Mucosa of gallbladder (tissue), 1 donor: ENCODE data around the gene DNASE2B. TPM values are rescaled to one million over a fixed set of nuclear protein-coding genes. Genes with fewer than 3 reads are reported as not detected.

ENCODE experiments used
- DNase-seq: peaks from one replicate; pipeline ENCODE4 v3.0.0-alpha.2; 2020; ENCODE audit warnings: low spot score
- total RNA-seq: library from RNA; stranded (reverse); gene quantifications from one replicate; pipeline ENCODE4 v1.2.1, GENCODE V29; 2021
- donor health status: DM: no; HTN: no; CAD: no.

DNASE2B gene
- total RNA-seq, 1 donor from 2014 or later = 0.17 TPM

- DNase-seq = no peak
Observed at GRCh38 chr1:84374991-84375696, 23.1 kb upstream of the DNASE2B start.

GRCh38 chr1:84376000-84376910, 22.0 kb upstream of the DNASE2B start:
- DNase-seq = no peak

DNA sequence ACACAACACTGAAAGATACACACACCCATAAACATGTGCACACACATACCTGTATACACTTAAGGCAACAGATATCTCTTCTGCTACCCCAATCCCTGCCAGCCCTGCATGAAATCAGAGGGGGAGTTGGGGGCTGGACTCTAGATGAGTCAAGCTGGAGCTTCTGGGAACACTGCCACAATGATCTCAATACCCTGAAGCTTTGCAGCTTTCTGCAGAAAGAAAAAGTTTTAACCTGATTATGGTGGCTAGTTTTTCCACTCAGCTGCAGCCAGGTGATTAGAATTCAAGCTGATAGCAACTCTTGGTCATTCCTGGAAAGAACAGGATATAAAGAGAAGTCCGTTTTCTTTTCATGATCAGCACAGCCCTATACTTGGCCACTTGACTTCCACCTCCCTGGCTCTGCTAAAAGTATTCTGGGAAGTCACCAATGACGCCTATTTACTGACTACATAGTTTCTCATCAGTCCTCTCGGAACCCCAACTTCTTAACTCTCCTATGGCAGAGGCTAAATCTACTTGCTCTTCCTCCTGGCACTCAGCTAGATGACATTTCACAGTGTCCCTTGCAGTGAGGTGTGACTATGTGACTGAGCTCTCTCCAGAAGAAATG, 20.7 kb upstream of the DNASE2B start:
- no peak for DNase-seq

- DNase-seq = no peak
Observed at GRCh38 chr1:84379138-84379916, 19.0 kb upstream of the DNASE2B start.

DNA sequence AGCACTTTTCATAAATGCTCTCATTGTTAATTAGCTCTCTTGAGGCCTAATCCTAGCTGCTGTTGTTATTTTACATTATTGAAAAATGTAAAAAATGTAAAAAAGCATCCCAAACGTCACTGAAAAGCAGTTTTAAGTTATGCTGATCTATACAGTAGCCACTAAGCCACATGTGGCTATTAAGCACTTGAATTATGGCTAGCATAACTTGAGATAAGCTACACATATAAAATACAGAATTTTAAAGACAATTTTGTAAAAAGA, 18.4 kb upstream of the DNASE2B start:
- no peak for DNase-seq

- no peak for DNase-seq
Observed at GRCh38 chr1:84382127-84382526, 16.2 kb upstream of the DNASE2B start.

- no peak for DNase-seq
Observed at GRCh38 chr1:84385347-84385746, 12.9 kb upstream of the DNASE2B start.

DNA sequence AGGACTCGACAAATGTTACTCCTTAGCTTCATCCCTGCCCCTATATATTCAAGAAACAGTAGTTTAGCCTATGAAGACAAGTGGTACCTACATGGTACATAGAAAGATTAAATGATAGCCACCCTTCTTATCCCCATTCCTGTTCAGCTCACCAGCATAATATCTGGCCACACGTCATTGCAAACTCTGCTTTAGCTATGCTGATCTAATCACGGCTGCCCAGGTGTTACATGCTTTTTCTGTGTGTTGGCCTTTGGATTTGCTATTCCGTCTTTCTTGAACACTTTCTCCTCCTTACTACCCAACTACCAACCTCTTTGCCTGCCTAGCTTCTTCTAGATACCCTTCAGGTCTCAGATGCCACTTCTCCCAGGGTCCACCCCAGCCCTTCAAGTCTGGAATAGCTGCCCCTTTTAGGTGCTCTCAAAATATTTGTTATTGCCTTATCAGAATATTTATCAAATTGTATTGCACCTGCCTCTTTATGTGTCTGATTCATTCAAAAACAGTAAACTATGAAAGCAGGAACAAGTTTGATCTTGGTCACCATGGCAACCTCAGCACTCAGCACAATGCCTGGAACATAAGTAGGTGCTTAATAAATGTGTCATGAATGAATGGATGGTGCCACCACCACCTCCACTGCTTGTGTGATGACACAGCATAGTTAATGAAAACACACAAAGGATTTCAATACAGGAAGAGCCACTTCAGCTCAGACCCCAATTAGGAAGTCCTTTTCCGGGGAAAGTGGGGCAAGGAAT, 11.4 kb upstream of the DNASE2B start:
- no peak for DNase-seq

- DNase-seq = no peak
Observed at GRCh38 chr1:84387480-84388163, 10.7 kb upstream of the DNASE2B start.

DNA sequence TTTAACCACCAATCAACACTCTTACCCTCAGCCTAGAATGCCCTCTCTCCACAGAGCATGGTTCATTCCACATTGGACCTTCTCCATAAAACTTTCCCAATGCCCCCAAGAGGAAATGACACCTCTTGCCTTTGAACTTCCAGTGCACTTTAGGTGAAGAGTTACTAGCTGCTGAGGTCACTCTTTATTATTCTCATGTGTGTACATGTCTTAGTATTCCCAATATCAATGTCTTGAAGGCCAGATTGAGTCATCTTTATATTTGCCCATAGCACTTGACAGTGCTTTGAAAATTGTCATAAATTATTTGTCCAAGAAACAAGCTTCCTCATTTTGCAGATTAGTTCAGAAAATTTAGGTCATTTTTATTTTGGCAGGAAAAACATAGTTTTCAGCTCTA, 8.1 kb upstream of the DNASE2B start:
- DNase-seq = no peak

DNA sequence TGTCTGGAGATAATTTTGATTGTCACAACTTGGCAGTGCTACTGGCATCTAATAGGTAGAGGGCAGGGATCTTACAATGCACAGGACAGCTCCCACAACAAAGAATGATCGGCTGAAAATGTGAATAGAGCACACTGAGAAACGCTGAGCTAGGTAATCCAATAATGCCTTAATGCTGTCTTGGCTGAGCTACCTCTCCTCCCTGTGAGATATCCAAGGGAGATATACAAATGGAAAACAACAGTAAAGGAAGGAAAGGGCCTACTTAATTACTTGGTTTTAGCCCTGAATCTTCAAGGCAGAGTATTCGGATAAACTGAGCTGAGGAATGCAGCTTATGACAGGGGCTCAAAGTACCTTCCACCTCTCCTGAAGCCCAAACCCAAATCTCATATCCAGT, 2.9 kb downstream of the DNASE2B start:
- no peak for DNase-seq

GRCh38 chr1:84402060-84402459, 3.8 kb downstream of the DNASE2B start:
- DNase-seq = no peak

DNA sequence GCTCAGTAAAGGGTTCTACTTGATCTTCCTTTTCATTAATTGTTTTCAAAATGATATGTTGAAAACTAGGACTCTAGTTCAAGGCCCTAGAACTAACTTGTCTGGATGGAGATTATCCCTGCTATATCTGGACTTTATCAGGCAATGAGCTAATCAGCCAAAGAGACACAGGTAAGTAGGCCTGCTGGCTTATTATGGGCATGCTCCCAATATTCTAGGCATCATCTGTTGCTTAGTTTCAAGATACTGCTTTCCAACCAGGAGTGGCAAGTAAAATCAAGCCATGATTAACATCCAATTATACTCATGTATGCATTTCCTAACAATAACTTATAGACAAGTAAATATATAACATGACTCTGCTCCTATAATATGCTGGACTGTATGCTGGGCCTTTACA, 4.2 kb downstream of the DNASE2B start:
- no peak for DNase-seq

- DNase-seq = no peak
Observed at GRCh38 chr1:84403347-84403746, 5.1 kb downstream of the DNASE2B start.

DNA sequence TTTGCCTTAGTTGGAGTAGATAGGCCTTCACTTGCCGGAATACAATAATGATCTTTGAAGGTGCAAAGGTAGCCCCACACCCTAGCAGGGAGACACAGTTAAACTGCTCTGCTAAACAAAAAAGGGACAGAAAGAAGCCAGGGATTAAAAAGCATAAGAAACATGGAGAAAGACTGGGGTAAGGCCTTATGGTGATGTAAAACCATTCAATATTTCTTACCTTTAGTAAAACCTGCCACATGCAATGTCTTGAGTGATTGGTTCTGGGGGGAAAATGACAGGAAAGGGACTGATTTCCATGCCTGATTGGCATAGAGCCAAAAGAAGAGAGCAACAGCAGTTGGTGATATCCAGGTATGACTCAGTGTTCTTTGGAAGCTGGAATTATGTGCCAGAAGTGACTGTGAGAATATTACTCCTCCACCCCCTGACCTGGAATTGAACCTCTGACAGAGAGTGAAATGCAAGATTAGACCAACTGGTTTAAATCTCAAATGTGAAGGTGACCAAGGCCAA, 8.1 kb downstream of the DNASE2B start:
- DNase-seq = no peak

GRCh38 chr1:84407524-84407923, 9.2 kb downstream of the DNASE2B start:
- no peak for DNase-seq

GRCh38 chr1:84407958-84408422, 9.7 kb downstream of the DNASE2B start:
- no peak for DNase-seq

DNA sequence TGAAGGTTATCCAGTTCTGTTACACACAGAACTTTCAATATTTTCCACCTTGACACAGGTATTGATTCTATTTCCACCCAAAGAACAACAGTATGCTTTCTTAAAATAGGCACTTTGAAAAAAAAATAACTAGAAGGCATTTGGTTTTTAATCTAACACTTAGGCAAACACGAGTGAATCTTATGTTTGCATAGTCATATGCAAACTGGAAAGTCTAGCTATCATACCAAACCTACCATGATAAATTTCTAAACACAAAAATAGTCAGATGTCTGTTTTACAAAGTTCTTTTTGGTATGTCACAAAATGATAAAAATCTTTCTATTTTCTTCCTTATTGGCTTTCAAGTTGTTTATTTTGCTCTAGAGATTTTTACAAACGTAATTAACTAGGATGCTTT, 11.6 kb downstream of the DNASE2B start:
- DNase-seq = no peak

DNA sequence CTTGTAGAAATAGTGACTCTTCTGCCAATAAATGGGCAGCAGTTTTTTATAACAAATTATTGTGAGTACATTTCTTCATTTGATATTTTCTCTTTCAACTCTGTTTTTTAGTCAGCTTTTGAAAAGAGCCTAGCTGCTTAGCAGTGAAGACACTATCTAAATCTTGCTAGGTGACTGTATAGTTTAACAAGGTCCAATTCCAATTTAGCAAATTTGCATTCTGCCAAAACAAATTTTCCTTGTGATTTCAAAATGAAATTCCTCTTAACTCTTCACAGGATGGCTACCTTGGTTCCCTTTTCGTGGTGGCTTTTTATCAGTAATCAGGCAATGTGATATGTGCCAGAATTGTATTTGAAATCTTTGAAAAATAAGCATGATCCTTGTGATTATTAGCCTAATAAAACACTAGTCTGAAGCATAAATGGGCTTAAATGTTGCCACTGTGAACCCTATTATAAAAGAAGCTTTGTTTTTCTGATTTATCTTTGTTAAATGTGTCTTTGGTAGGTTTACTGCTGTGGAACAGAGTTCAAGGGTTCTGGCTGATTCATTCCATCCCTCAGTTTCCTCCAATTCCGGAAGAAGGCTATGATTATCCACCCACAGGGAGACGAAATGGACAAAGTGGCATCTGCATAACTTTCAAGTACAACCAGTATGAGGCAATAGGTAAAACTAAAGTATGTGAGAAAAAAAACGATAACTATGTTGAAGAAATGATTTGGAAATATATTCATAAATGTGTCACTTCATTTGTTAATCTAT, 12.2 kb downstream of the DNASE2B start:
- DNase-seq = no peak
